Sigmoid colon (tissue), 4 donors: ENCODE results near the gene KCTD2.

ENCODE experiments used
- CTCF ChIP-seq, 4 experiments: fragments of 450-650 bp in 3 of 4; fragments of 200-600 bp in 1 of 4; IDR thresholded peaks; one replicate each; pipeline ENCODE4 v1.5.1; 2016 to 2019; ENCODE audit warnings: antibody characterized with exemption in 4 of 4, mild to moderate bottlenecking in 3 of 4, moderate library complexity in 2 of 4
- EP300 ChIP-seq, 4 donors: sonication (generic); formaldehyde crosslinking; IDR thresholded peaks; one replicate each; pipeline ENCODE4 v1.6.1; 2017; ENCODE audit warnings: antibody characterized with exemption in 4 of 4
- POLR2A ChIP-seq, 2 donors: fragments of 450-650 bp; IDR thresholded peaks; one replicate each; pipeline ENCODE4 v1.6.1; 2016; ENCODE audit warnings: antibody characterized with exemption in 2 of 2, mild to moderate bottlenecking in 2 of 2, moderate library complexity in 2 of 2

GRCh38 chr17:75032720-75033280 lies 14.2 kb upstream of the KCTD2 start:
- TF ChIP-seq CTCF (IDR thresholded peaks at IDR 0.05) (no peak), POLR2A (IDR thresholded peaks at IDR 0.05) (no peak), EP300 (IDR thresholded peaks at IDR 0.05) (no peak)
